HCT116 (cell line): Measurements from ENCODE around the gene XRN1. TPM values are rescaled to one million over a fixed set of nuclear protein-coding genes. Genes with fewer than 3 reads are reported as not detected.
"Not testable (repeated sequence)": the region's sequence is repeated elsewhere in the genome, so short reads cannot be mapped to it uniquely, and the experiment has no call there.

Experiments used
- ATAC-seq: fragments of 200-7000 bp; cut with Tn5 transposase; 2 replicates; pipeline ENCODE4 v1.9.1; 2020; ENCODE audit warnings: mild to moderate bottlenecking, moderate library complexity
- BruUV-seq: library from RNA; stranded (reverse); fragments of 400-500 nt; replicated peaks from 2 replicates; lab custom pipeline; 2021; lab: Mats Ljungman, UMichigan
- CTCF ChIA-PET: fragments of 300-600 bp; sonication (Branson Sonifier 250); formaldehyde crosslinking; loops from one replicate; lab custom pipeline; 2021; ENCODE audit warnings: antibody characterized with exemption; lab: Charles Lee
- POLR2A ChIA-PET: fragments of 300-600, 350-600 bp; sonication (Branson Sonifier 250); formaldehyde crosslinking; loops from one replicate; lab custom pipeline; 2021; ENCODE audit warnings: antibody characterized with exemption; lab: Charles Lee
- RAD21 ChIA-PET, 2 experiments: fragments of 300-600 bp; sonication (Branson Sonifier 250); formaldehyde crosslinking; loops; one replicate each; lab custom pipeline; 2023; ENCODE audit warnings: low total read pairs in 2 of 2; ENCODE audit not compliant: uncharacterized antibody in 2 of 2, unreplicated experiment in 2 of 2, low non-redundant PET in 1 of 2; lab: Charles Lee
- DNase-seq: peaks from one replicate; pipeline ENCODE4 v3.0.0-alpha.2; 2010; ENCODE audit warnings: low read depth, low spot score
- H2AFZ ChIP-seq: fragments of 200-600 bp; shearing (Covaris generic), sonication (generic); 2 replicates; pipeline ENCODE4 v1.6.1; 2017; ENCODE audit warnings: low read depth, mixed run types, mixed read lengths, antibody characterized with exemption, low read length; ENCODE audit not compliant: poor library complexity, severe bottlenecking
- H3K27ac ChIP-seq: 2 replicates; pipeline ENCODE4 v1.5.1; 2012; ENCODE audit warnings: low read depth, low read length
- H3K27me3 ChIP-seq: fragments of 200-600 bp; sonication (generic); 2 replicates; pipeline ENCODE4 v1.6.1; 2016; ENCODE audit warnings: mixed run types, low read length, mixed read lengths; ENCODE audit not compliant: insufficient read depth
- H3K36me3 ChIP-seq, 2 experiments: fragments of 200-500 bp in 1 of 2; fragments of 200-600 bp in 1 of 2; sonication (Bioruptor generic) in 1 of 2; sonication (generic) in 1 of 2; 2 replicates each; pipeline versions ENCODE4 v1.5.1 to v1.6.1; 2014 to 2016; ENCODE audit warnings: low read length in 2 of 2, inconsistent platforms in 1 of 2, mixed read lengths in 1 of 2, mixed run types in 1 of 2; ENCODE audit not compliant: insufficient read depth in 2 of 2, control insufficient read depth in 1 of 2
- H3K4me1 ChIP-seq, 2 experiments: fragments of 200-600 bp in 1 of 2; sonication (generic) in 1 of 2; 2 replicates each; pipeline versions ENCODE4 v1.5.1 to v1.6.1; 2012 to 2017; ENCODE audit warnings: low read length in 2 of 2, inconsistent platforms in 1 of 2, mild to moderate bottlenecking in 1 of 2, mixed read lengths in 1 of 2, mixed run types in 1 of 2, moderate library complexity in 1 of 2; ENCODE audit not compliant: insufficient read depth in 2 of 2, control insufficient read depth in 1 of 2
- H3K4me2 ChIP-seq: fragments of 200-600 bp; sonication (generic); 2 replicates; pipeline ENCODE4 v1.6.1; 2017; ENCODE audit warnings: mixed run types, low read length, mixed read lengths
- H3K4me3 ChIP-seq, 2 experiments: fragments of 200-600 bp in 1 of 2; sonication (generic) in 1 of 2; replicated peaks in 1 of 2; 2 replicates each; pipeline ENCODE4 v1.5.1; 2011 to 2016; ENCODE audit warnings: low read length in 2 of 2, control low read depth in 1 of 2, low read depth in 1 of 2, mild to moderate bottlenecking in 1 of 2, mixed read lengths in 1 of 2, mixed run types in 1 of 2
- H3K79me2 ChIP-seq: fragments of 200-600 bp; sonication (generic); 2 replicates; pipeline ENCODE4 v1.6.1; 2017; ENCODE audit warnings: mild to moderate bottlenecking, mixed run types, low read length, moderate library complexity, mixed read lengths; ENCODE audit not compliant: insufficient read depth
- H3K9ac ChIP-seq: fragments of 200-600 bp; sonication (generic); 2 replicates; pipeline ENCODE4 v1.6.1; 2016; ENCODE audit warnings: low read length, mixed read lengths
- H3K9me2 ChIP-seq: fragments of 200-600 bp; sonication (generic), shearing (Covaris generic); 2 replicates; pipeline ENCODE4 v1.6.1; 2017; ENCODE audit warnings: mixed run types, mild to moderate bottlenecking, moderate library complexity; ENCODE audit not compliant: insufficient read depth
- H3K9me3 ChIP-seq, 2 experiments: fragments of 200-500 bp in 1 of 2; fragments of 200-600 bp in 1 of 2; sonication (Bioruptor generic) in 1 of 2; sonication (generic) in 1 of 2; 2 replicates each; pipeline ENCODE4 v1.6.1; 2014 to 2017; ENCODE audit warnings: low read length in 2 of 2, mixed read lengths in 2 of 2, inconsistent platforms in 1 of 2, low read depth in 1 of 2, mild to moderate bottlenecking in 1 of 2, mixed run types in 1 of 2, moderate library complexity in 1 of 2; ENCODE audit not compliant: control insufficient read depth in 1 of 2, insufficient read depth in 1 of 2
- H4K20me1 ChIP-seq: fragments of 200-600 bp; sonication (generic), shearing (Covaris generic); 2 replicates; pipeline ENCODE4 v1.6.1; 2017; ENCODE audit warnings: mixed run types, mild to moderate bottlenecking, moderate library complexity; ENCODE audit not compliant: insufficient read depth
- CBX3 ChIP-seq: IDR thresholded peaks from 2 replicates; pipeline ENCODE4 v1.6.1; 2012; ENCODE audit warnings: low read depth
- CEBPB ChIP-seq: IDR thresholded peaks from 2 replicates; pipeline ENCODE4 v1.6.1; 2012; ENCODE audit warnings: low read depth
- EGR1 ChIP-seq: IDR thresholded peaks from 2 replicates; pipeline ENCODE4 v1.6.1; 2012; ENCODE audit warnings: low read depth
- ELF1 ChIP-seq: IDR thresholded peaks from 2 replicates; pipeline ENCODE4 v1.6.1; 2012; ENCODE audit warnings: low read depth, borderline replicate concordance
- EZH2 ChIP-seq: fragments of 200-600 bp; sonication (generic); IDR thresholded peaks from 2 replicates; pipeline ENCODE4 v1.6.1; 2017; ENCODE audit warnings: antibody characterized with exemption, mixed run types
- FOSL1 ChIP-seq: IDR thresholded peaks from 2 replicates; pipeline ENCODE4 v1.6.1; 2012; ENCODE audit warnings: low read depth
- POLR2A ChIP-seq: IDR thresholded peaks from 2 replicates; pipeline ENCODE4 v1.7.0; 2011; ENCODE audit warnings: borderline replicate concordance; ENCODE audit not compliant: insufficient read depth, insufficient read length; ENCODE audit errors: extremely low read depth
- POLR2AphosphoS5 ChIP-seq: IDR thresholded peaks from 2 replicates; pipeline ENCODE4 v1.6.1; 2011; ENCODE audit warnings: mild to moderate bottlenecking, low read depth, low read length, moderate library complexity
- RAD21 ChIP-seq: IDR thresholded peaks from 2 replicates; pipeline ENCODE4 v1.6.1; 2012; ENCODE audit warnings: low read depth, mild to moderate bottlenecking
- SIN3A ChIP-seq: IDR thresholded peaks from 2 replicates; pipeline ENCODE4 v1.6.1; 2012; ENCODE audit warnings: low read depth
- SP1 ChIP-seq: IDR thresholded peaks from 2 replicates; pipeline ENCODE4 v1.6.1; 2012; ENCODE audit warnings: low read depth
- SRF ChIP-seq: IDR thresholded peaks from 2 replicates; pipeline ENCODE4 v1.6.1; 2012; ENCODE audit warnings: low read depth
- YY1 ChIP-seq: IDR thresholded peaks from 2 replicates; pipeline ENCODE4 v1.6.1; 2011; ENCODE audit warnings: low read length, low read depth, moderate library complexity, mild to moderate bottlenecking; ENCODE audit not compliant: insufficient replicate concordance; ENCODE audit errors: extremely low read depth
- ZNF274 ChIP-seq: fragments of 200-500 bp; sonication (Bioruptor generic); IDR thresholded peaks from 2 replicates; pipeline ENCODE4 v1.6.1; 2014; ENCODE audit warnings: mild to moderate bottlenecking, low read depth, low read length, inconsistent platforms
- intact Hi-C: fragments of 100-400 bp; cut with micrococcal nuclease; formaldehyde crosslinking; loops from 2 replicates; pipeline ENCODE4 v1.10.0; 2022
- total RNA-seq: library from RNA; stranded (reverse); gene quantifications from one replicate; pipeline ENCODE4 v1.2.1, GENCODE V29; 2021; ENCODE audit not compliant: unreplicated experiment
- TF ChIP-seq, protein P1 (sequence below): IDR thresholded peaks from 2 replicates; pipeline ENCODE4 v1.6.1; 2012
- TF ChIP-seq, protein P2 (sequence below): IDR thresholded peaks from 2 replicates; pipeline ENCODE4 v1.6.1; 2012; ENCODE audit warnings: low read depth
- TF ChIP-seq, protein P3 (sequence below): IDR thresholded peaks from 2 replicates; pipeline ENCODE4 v1.6.1; 2011; ENCODE audit warnings: mild to moderate bottlenecking, low read length, moderate library complexity; ENCODE audit not compliant: insufficient replicate concordance; ENCODE audit errors: extremely low read depth

The XRN1 gene
- total RNA-seq, 1 experiment from 2014 or later: 21.3 TPM

DNA sequence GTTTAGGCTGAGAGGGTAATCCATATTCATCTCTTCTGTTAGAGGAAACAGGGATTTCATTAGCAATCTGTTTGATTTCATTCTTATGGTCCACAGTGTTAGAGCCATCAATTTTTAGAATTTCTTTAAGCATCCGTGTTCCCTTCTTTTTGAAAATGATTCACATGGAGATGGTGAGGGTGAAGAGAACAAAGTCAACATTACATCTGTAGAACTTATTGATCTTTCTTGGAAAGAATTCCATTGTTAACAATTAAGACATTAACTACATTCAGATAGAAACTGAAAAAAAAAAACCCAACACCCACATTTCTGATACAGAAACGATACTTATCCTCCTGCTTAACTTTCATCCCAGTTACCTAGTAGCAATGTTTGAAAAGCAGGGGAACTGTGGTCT lies 115.4 kb downstream of the XRN1 start:
- no peaks in the 10 kb centered on the region for H3K4me1 ChIP-seq
- ChIA-PET CTCF (no interaction called here), RAD21 (no interaction called here), POLR2A (no interaction called here)
- no peak overlapping the region for H3K9ac ChIP-seq
- H3K27ac ChIP-seq: no peak overlapping the region
- no peak overlapping the region for H2AFZ ChIP-seq
- no peak overlapping the region for H3K4me2 ChIP-seq
- BruUV-seq: no TSS peak
- DNase-seq: no peak
- TF ChIP-seq SP1 (no peak), YY1 (no peak), CEBPB (no peak), FOSL1 (no peak), ZNF274 (no peak), POLR2A (no peak), RAD21 (no peak), SIN3A (no peak), EZH2 (no peak), CBX3 (no peak), SRF (no peak), POLR2AphosphoS5 (no peak), ELF1 (no peak), EGR1 (no peak)
- TF ChIP-seq, protein P1, sequence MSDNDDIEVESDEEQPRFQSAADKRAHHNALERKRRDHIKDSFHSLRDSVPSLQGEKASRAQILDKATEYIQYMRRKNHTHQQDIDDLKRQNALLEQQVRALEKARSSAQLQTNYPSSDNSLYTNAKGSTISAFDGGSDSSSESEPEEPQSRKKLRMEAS: no peak
- TF ChIP-seq, protein P2, sequence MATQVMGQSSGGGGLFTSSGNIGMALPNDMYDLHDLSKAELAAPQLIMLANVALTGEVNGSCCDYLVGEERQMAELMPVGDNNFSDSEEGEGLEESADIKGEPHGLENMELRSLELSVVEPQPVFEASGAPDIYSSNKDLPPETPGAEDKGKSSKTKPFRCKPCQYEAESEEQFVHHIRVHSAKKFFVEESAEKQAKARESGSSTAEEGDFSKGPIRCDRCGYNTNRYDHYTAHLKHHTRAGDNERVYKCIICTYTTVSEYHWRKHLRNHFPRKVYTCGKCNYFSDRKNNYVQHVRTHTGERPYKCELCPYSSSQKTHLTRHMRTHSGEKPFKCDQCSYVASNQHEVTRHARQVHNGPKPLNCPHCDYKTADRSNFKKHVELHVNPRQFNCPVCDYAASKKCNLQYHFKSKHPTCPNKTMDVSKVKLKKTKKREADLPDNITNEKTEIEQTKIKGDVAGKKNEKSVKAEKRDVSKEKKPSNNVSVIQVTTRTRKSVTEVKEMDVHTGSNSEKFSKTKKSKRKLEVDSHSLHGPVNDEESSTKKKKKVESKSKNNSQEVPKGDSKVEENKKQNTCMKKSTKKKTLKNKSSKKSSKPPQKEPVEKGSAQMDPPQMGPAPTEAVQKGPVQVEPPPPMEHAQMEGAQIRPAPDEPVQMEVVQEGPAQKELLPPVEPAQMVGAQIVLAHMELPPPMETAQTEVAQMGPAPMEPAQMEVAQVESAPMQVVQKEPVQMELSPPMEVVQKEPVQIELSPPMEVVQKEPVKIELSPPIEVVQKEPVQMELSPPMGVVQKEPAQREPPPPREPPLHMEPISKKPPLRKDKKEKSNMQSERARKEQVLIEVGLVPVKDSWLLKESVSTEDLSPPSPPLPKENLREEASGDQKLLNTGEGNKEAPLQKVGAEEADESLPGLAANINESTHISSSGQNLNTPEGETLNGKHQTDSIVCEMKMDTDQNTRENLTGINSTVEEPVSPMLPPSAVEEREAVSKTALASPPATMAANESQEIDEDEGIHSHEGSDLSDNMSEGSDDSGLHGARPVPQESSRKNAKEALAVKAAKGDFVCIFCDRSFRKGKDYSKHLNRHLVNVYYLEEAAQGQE: no peak
- TF ChIP-seq, protein P3, sequence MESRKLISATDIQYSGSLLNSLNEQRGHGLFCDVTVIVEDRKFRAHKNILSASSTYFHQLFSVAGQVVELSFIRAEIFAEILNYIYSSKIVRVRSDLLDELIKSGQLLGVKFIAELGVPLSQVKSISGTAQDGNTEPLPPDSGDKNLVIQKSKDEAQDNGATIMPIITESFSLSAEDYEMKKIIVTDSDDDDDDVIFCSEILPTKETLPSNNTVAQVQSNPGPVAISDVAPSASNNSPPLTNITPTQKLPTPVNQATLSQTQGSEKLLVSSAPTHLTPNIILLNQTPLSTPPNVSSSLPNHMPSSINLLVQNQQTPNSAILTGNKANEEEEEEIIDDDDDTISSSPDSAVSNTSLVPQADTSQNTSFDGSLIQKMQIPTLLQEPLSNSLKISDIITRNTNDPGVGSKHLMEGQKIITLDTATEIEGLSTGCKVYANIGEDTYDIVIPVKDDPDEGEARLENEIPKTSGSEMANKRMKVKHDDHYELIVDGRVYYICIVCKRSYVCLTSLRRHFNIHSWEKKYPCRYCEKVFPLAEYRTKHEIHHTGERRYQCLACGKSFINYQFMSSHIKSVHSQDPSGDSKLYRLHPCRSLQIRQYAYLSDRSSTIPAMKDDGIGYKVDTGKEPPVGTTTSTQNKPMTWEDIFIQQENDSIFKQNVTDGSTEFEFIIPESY: no peak
- H3K9me2 ChIP-seq: no peaks in the 10 kb centered on the region
- no peaks in the 10 kb centered on the region for H3K9me3 ChIP-seq
- no peaks in the 10 kb centered on the region for H4K20me1 ChIP-seq
- H3K27me3 ChIP-seq: no peaks in the 10 kb centered on the region
- H3K36me3 ChIP-seq: no peaks in the 10 kb centered on the region
- no peaks in the 10 kb centered on the region for H3K79me2 ChIP-seq
- no peak overlapping the region for H3K4me3 ChIP-seq
- intact Hi-C loops: no loop called here
- ATAC-seq: no peak

DNA sequence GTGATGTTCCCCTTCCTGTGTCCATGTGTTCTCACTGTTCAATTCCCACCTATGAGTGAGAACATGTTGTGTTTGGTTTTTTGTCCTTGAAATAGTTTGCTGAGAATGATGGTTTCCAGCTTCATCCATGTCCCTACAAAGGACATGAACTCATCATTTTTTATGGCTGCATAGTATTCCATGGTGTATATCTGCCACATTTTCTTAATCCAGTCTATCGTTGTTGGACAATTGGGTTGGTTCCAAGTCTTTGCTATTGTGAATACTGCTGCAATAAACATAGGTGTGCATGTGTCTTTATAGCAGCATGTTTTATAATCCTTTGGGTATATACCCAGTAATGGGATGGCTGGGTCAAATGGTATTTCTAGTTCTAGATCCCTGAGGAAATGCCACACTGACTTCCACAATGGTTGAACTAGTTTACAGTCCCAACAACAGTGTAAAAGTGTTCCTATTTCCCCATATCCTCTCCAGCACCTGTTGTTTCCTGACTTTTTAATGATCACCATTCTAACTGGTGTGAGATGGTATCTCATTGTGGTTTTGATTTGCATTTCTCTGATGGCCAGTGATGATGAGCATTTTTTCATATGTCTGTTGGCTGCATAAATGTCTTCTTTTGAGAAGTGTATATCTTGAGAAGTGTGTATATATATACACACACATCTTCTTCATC lies 123.4 kb downstream of the XRN1 start:
- H3K9ac ChIP-seq, H3K4me3 ChIP-seq, intact Hi-C loops, H2AFZ ChIP-seq, DNase-seq, H3K27ac ChIP-seq, BruUV-seq, ATAC-seq, H3K4me2 ChIP-seq, H3K79me2 ChIP-seq, RAD21 ChIA-PET, H3K4me1 ChIP-seq, H4K20me1 ChIP-seq, CTCF ChIA-PET, POLR2A ChIA-PET, H3K36me3 ChIP-seq, H3K9me3 ChIP-seq, H3K9me2 ChIP-seq, H3K27me3 ChIP-seq: not testable (repeated sequence)
